T-helper 1 cell treated with Interleukin-12 subunit alpha and Interleukin-12 subunit beta and Interleukin-4 antibody, amounts not matched to agents 30 ng/mL and 1 ng/mL, for 36 hours (primary cell): ENCODE results near the gene HMGCL. TPM values are rescaled to one million over a fixed set of nuclear protein-coding genes. Genes with fewer than 3 reads are reported as not detected.
"Not testable (repeated sequence)": the region's sequence is repeated elsewhere in the genome, so short reads cannot be mapped to it uniquely, and the experiment has no call there.

ENCODE experiments used
- intact Hi-C: fragments of 100-400 bp; cut with micrococcal nuclease; formaldehyde crosslinking; loops from one replicate; pipeline ENCODE4 v1.15.1; 2024
- total RNA-seq: library from RNA; stranded (reverse); gene quantifications from 2 replicates; pipeline ENCODE4 v1.2.3, GENCODE V29; 2022

HMGCL gene
- total RNA-seq, 1 donor from 2014 or later, result 22.4 TPM

DNA sequence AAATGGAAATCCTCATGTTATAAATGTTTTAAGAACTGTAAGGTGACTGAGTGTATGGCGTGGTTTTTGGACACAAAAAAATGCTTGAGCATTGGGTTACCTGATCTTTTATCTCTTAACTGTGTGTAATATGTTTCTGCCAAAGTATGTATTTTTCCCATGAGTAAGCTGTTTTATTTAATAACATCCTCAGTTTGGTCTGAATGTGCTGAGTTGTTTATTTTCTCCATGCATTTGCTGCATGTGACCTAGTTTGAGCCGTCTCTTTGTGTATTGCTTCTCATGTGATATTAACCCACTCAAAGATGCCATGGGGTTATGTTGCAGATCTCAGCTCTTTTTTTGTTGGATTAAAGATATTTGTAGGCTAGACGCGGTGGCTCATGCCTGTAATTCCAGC, 40.4 kb downstream of the HMGCL start:
- intact Hi-C loops, result no loop called here

DNA sequence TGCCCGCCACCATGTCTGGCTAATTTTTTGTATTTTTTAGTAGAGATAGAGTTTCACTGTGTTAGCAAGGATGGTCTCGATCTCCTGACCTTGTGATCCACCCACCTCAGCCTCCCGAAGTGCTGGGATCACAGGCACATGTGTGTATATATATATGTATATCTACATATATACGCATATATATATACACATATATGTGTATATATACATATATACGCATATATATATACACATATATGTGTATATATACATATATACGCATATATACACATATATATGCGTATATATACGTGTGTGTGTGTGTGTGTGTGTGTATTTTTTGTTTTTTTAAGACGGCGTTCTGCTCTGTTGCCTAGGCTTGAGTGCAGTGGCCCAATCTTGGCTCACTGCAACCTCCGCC, 42.1 kb downstream of the HMGCL start:
- intact Hi-C loops, result not testable (repeated sequence)

DNA sequence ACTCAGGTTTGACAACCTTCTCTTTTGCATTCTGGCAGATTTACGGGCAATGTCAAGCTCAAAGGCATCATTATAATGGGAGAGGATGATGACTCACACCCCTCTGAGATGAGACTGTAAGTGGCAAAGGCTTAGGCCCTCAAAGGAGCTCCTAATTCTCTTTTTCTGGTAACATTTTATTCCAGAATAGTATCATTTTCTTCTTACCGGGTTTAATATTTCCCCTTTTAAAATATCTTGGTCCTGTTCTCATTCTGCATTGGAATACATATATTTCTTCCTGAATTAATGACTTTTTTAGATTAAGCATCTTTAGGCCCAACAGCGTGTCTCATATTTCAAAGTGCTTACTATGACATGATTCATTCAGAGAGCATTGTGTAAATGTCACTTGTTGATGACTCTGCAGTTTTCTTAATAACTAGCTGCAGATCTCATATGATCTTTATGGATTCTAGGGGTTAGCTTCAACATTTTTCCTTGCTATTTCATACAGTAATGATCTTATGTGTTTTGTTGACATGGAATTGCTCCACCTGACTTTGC, 45.3 kb downstream of the HMGCL start:
- intact Hi-C loops, result loop anchor here (2.0 kb wide), 1 partner anchor 37 kb away; the partner anchor contains the start of gene ELOA

DNA sequence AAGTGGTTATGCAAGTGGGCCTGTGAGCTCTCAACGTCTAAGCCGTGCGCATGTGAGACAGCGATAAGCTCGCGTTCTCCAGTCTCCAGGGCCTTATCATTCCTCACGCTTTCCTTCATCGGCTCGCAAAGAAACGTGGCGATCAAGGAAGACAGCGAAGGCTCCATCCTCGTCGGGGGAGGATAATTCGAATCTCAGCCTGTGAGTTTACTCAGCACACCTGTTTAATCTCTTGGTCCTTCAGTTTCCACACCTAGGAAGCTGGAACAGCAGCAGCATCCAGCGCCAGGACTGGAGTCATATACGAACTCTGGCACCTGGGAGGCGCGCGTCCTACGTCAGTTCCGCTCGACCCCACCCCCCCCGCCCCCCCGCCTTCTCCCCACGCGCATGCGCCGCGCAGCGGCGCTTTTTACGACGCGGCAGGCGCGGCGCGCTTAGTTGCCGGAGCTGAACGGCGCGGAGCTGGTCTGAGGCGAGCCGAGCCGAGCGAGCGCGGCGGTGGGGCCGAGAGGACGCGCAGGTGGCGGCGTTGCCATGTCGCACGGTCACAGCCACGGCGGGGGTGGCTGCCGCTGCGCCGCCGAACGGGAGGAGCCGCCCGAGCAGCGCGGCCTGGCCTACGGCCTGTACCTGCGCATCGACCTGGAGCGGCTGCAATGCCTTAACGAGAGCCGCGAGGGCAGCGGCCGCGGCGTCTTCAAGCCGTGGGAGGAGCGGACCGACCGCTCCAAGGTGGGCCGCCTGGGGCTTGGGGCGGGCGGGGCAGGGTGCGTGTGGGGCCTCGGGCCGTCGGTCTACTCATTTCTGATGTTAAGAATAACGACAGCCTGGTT, 47.0 kb downstream of the HMGCL start, which contains the start of gene PITHD1:
Gene PITHD1, plus strand, starts transcription at position 440 of the 836 bp plus-strand sequence. Its CDS starts 98 bp downstream, at position 538.
- intact Hi-C loops, result loop anchor here (1.0 to 2.0 kb wide), 7 partner anchors 13 to 202 kb away; partner anchors contain the start of genes ELOA, FUCA1, GALE and HMGCL

DNA sequence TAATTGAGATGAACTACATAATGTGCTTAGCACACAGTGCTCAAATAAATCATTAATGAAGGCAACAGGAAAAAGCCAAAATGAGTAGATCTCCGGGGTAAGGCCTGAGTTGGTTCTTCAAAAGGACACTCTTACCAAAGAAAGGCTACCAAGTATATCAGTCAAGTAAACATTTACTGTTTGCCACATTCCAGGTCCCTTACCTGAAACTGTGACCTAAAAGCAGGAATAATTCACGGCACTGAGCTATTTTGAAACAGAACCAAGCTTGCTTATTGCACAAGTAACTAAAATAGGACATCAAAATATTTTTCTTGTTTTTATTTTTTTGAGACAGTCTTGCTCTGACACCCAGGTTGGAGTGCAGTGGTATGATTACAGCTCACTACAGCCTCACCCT, 49.0 kb downstream of the HMGCL start:
- intact Hi-C loops, result no loop called here

DNA sequence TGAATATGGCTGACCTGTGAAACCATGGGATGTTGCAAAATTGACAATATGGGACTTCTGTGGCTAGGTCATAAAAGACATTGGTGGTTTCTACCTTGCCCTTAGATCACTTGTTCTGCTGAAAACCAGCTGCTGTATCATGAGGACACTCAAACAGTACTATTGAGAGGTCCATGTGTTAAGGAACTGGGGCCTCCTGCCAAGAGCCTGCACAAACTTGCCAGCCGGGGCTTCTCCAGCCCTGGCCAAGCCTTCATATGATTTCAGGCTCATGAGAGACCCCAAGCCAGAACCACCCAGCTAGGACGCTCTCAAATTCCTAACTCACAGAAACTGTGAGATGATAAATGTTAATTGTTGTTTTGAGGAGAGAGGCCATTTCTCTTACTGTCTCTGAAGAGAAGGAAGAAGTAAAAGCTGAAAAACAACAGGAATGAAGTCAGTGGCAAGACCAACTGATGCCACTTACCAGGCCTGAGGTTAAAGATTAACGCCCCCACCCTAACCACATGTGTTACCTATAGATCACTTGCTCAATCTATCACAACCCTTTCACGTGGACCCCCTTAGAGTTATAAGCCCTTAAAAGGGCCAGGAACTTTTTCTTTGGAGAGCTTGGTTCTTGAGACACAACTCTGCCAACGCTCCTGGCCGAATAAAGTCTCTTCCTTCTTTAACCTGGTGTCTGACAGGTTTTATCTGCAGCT, 50.9 kb downstream of the HMGCL start:
- intact Hi-C loops, result no loop called here

DNA sequence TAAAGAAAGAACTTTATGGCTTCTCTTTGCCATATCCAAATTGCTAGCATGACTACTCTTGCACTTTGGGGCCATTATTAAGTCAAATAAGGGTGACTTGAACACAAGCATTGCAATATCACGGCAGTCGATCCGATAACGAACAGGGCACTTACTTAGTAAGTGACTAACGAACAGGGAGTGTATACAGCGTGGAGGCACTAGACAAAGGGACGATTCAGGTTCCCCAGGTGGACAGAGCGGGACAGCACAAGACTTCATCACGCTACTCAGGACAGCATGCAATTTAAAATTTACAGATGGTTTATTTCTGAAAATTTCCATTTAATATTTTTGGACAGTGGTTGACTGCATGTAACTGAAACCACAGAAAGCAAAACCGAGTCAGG, 52.4 kb downstream of the HMGCL start:
- intact Hi-C loops, result loop anchor here (1.0 to 2.0 kb wide), 5 partner anchors 18 to 255 kb away; partner anchors contain the start of genes FUCA1 and LYPLA2

DNA sequence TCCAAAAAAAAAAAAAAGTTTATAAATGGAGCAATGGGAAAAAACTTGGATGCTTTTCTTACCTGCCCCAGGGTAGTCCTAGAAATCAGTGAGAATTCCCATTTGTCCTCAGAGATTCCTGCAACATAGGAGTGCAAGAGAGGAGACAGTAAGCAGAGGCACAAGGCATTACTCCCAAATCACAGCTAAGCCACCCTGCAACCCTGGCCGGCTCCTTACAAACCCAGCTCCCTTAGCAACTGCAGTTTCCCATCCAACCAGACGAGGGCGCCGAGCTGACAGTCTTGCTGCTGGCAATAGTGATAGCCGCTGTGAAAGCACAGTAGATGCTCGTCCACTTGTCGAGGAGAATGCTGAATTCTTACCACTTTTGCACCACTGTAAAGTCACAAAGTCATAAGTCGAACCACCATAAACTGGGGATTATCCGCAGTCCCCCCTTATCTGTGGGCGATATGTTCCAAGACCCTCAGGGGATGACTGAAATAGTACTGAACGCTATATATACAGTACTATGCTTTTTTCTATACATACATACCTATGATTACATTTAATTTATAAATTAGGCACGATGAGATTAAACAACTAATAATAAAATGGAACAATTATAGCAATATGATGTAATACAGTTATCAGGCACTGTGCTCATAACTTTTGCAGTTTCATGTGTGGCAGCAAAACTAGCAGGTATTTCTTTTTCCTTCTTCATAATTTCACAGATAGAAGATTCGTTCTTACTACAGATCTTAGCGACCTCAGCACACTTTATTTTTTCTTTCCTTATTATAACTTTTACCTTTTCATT, 53.0 kb downstream of the HMGCL start:
- intact Hi-C loops, result loop anchor here (1.0 to 2.0 kb wide), 5 partner anchors 19 to 256 kb away; partner anchors contain the start of genes FUCA1 and LYPLA2

DNA sequence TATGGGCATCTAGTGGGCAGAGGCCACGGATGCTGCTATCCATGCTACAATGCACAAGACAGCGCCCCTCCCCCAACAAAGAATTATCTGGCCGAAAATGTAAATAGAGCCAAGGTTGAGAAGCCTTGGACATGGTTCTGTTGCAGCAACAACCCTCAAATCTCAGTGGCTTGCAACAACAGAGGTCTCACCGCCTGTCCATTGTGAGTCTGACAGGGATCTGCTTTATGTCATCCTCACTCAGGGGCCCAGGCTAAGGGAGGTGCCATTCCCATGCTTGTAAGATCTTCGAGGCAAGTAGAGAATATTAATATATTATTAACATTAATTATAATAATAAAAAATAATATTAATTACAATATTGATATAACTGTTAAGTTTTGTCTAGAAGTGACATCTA, 56.5 kb downstream of the HMGCL start:
- intact Hi-C loops, result no loop called here

DNA sequence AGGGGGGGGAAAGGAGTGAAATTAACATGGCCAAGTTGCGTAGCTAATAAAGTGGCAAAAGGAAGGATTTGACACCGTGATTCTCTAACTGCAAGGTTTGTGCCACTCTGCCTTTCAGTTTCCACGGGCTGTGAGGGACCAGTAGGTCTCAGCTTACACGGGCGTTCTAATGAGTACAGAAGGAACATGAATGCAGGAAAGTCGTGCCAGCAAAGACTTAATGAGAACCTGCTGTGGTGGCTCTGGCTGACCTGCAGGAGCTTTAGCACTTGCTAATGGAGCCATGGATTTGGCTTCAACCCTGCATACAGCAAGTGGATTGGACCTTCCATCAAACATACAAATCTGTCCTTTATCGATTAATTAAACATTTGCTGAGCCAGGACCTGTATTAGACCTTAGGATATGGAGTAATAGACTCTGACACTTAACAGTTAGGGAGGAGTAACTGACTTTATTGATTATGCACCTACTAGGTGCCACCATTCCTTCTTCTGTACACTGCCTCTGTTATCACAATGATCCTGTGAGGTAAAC, 62.1 kb downstream of the HMGCL start:
- intact Hi-C loops, result no loop called here

DNA sequence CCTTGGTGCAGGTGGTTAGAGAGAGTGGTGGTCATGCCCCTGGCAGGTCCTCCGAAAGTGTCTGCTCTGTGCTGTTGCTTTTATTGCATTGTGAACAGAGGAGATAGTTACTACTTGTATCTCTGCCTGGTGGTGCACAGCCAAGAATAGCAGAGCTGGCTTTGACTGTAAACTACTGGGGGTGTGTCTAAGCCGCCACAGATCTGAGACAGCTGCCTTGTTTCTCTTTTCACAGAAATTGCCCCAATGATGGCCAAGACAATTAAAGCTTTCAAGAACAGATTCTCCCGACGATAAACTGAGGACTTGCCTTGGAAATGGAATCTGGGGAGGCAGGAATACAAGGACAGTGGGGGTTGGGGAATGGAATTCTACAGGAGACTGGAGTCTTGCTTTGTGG, 66.0 kb downstream of the HMGCL start:
- intact Hi-C loops, result no loop called here

DNA sequence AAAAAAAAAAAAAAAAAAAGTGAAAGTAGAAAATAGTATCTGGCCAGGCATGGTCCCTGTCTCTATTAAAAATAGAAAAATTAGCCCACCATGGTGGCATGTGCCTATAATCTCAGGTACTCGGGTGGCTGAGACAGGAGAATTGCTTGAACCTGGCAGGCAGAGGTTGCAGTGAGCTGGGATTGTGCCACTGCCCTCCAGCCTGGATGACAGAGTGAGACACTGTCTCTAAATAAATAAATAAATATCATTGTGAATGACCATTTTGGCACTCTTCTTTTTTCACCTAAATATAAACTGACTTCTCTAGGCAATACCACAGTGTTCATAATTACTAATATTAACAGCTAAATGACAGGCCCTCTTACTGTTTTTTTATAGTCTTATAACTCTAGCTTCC, 67.4 kb downstream of the HMGCL start:
- intact Hi-C loops, result no loop called here

DNA sequence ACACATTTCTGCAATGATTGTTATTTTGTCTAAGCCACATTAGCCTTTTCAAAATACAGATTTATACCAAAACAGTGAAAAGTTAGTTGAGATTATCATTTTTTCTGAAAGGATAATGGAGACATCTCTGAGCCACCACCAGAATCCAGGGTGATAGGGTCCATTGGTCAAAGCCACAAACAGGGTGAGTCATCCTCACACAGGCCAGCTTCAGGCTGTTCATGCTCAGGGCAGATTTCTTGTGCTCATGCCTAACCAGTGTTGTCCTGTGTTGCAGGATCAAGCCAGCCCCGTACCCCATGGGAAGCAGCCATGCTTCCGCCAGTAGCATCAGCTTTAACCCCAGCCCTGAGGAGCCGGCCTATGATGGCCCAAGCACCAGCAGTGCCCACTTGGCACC, 68.6 kb downstream of the HMGCL start:
- intact Hi-C loops, result no loop called here

DNA sequence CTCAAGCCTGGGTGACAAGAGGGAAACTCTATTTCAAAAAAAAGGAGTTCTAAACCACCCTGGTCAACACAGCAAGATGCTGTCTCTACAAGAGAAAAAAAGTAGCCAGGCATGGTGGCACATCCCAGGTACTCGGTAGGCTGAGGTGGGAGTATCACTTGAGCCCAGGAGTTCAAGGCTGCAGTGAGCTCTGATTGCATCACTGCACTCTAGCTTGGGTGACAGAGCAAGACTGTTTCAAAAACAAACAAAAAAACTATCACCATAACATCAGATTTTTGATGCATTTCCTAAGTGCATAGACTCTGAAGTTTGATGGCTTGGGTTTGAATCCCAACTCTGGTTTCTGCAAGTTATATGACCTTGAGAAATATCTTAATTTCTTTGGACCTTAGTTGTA, 72.3 kb downstream of the HMGCL start:
- intact Hi-C loops, result no loop called here

Other genes with a start within 250 kb of the HMGCL start
- gene RPL11, start 133.6 kb downstream of the HMGCL start, total RNA-seq, result 975 and 1,009 TPM in 2 replicates
- 43.0 and 43.6 TPM in 2 replicates for gene ELOA, start 82.0 kb downstream of the HMGCL start, total RNA-seq
- 57.7 and 59.2 TPM in 2 replicates for gene PITHD1, start 47.0 kb downstream of the HMGCL start, total RNA-seq
- 89.3 and 97.6 TPM in 2 replicates for gene LYPLA2, start 34.3 kb downstream of the HMGCL start, total RNA-seq
- 20.4 and 20.7 TPM in 2 replicates for gene GALE, start 24.7 kb downstream of the HMGCL start, total RNA-seq
- 5.6 and 5.9 TPM in 2 replicates for gene FUCA1, start 42.9 kb upstream of the HMGCL start, total RNA-seq
- gene CNR2, start 87.9 kb upstream of the HMGCL start, total RNA-seq, result 0.05 and 0.07 TPM in 2 replicates
- gene PNRC2, start 134.4 kb upstream of the HMGCL start, total RNA-seq, result 127 and 154 TPM in 2 replicates
- gene SRSF10, start 154.9 kb upstream of the HMGCL start, total RNA-seq, result 199 and 203 TPM in 2 replicates